K562 (cell line): ENCODE data around the gene CNIH3. TPM values are rescaled to one million over a fixed set of nuclear protein-coding genes. Genes with fewer than 3 reads are reported as not detected.

Experiments
- NKRF ChIP-seq: fragments of 450-650 bp; IDR thresholded peaks from 2 replicates; pipeline ENCODE4 v1.6.1; 2016; ENCODE audit warnings: borderline replicate concordance
- PHF21A ChIP-seq: fragments of 450-650 bp; IDR thresholded peaks from 2 replicates; pipeline ENCODE4 v1.6.1; 2017; ENCODE audit warnings: low read depth, borderline replicate concordance
- PYGO2 ChIP-seq: fragments of 450-650 bp; IDR thresholded peaks from 2 replicates; pipeline ENCODE4 v1.6.1; 2016; ENCODE audit warnings: mild to moderate bottlenecking, missing genetic modification characterization, moderate library complexity, missing compliant biosample characterization
- RNF219 ChIP-seq: fragments of 250-450 bp; sonication (Bioruptor Pico); IDR thresholded peaks from 2 replicates; pipeline ENCODE4 v1.5.0; 2022; ENCODE audit warnings: mild to moderate bottlenecking
- SNRNP70 ChIP-seq: fragments of 200-400 bp; formaldehyde crosslinking; optimal IDR thresholded peaks from 2 replicates; pipeline ENCODE3; 2017; ENCODE audit warnings: low read depth, low read length
- VEZF1 ChIP-seq: fragments of 200-800 bp; sonication (Bioruptor generic); IDR thresholded peaks from 2 replicates; pipeline ENCODE4 v1.6.1; 2017; ENCODE audit warnings: missing genetic modification characterization, missing compliant biosample characterization
- ZNF518B ChIP-seq: fragments of 250-450 bp; sonication (Bioruptor Pico); IDR thresholded peaks from 2 replicates; pipeline ENCODE4 v1.5.0; 2021; ENCODE audit warnings: mild to moderate bottlenecking, moderate library complexity
- polyA plus RNA-seq, 8 experiments: library from polyadenylated mRNA; depleted of rRNA in 4 of 8; stranded (reverse) in 5 of 8; unstranded in 3 of 8; fragments of >200 nt; fragmentation: Nextera tagmentation in 2 of 8; fragmentation: Illumina TruSeq in 1 of 8; extraction: Ambion mirVana in 2 of 8; extraction: Trizol in 1 of 8; gene quantifications; 2 replicates each; pipeline versions ENCODE4 v1.2.1 to v1.2.3, GENCODE V29; 2011 to 2014; ENCODE audit warnings: inconsistent platforms in 1 of 8, missing spikeins in 1 of 8
- total RNA-seq, 7 experiments: library from RNA; depleted of rRNA in 6 of 7; stranded (reverse); fragments of >200 nt in 6 of 7; fragmentation: Illumina TruSeq in 2 of 7; extraction: Trizol in 2 of 7; gene quantifications; 2 replicates each; pipeline versions ENCODE4 v1.2.1 to v1.2.3, GENCODE V29; 2011 to 2021; ENCODE audit warnings: low replicate concordance in 1 of 7

CNIH3 gene
- total and polyA plus RNA-seq, 9 of the 15 experiments (the other 6 are each of a cell fraction or from before 2014, with no cell fraction given): 0.14 to 1.8 (median 0.79) TPM

GRCh38 chr1:224734261-224734935 is 118.3 kb downstream of the CNIH3 start (continued):
- TF ChIP-seq ZNF518B (CRISPR knock-in tag) (no peak), PYGO2 (tag) (no peak), SNRNP70 (no peak), PHF21A (no peak), VEZF1 (CRISPR knock-in tag) (no peak), NKRF (no peak), RNF219 (CRISPR knock-in tag) (no peak)
